DND-41 (cell line): Measurements from ENCODE around the gene SCGB1C1.

ENCODE experiments used
- EZH2 ChIP-seq: IDR thresholded peaks from 3 replicates; pipeline ENCODE4 v1.6.1; 2012; ENCODE audit warnings: borderline replicate concordance, low read depth, mild to moderate bottlenecking, moderate library complexity, low read length, inconsistent platforms; ENCODE audit not compliant: severe bottlenecking
- TF ChIP-seq, protein P1 (sequence below): IDR thresholded peaks from 2 replicates; pipeline ENCODE4 v1.5.1; 2012; ENCODE audit warnings: borderline replicate concordance, low read length, moderate library complexity, mild to moderate bottlenecking; ENCODE audit not compliant: poor library complexity, severe bottlenecking; ENCODE audit errors: extremely low read depth

DNA sequence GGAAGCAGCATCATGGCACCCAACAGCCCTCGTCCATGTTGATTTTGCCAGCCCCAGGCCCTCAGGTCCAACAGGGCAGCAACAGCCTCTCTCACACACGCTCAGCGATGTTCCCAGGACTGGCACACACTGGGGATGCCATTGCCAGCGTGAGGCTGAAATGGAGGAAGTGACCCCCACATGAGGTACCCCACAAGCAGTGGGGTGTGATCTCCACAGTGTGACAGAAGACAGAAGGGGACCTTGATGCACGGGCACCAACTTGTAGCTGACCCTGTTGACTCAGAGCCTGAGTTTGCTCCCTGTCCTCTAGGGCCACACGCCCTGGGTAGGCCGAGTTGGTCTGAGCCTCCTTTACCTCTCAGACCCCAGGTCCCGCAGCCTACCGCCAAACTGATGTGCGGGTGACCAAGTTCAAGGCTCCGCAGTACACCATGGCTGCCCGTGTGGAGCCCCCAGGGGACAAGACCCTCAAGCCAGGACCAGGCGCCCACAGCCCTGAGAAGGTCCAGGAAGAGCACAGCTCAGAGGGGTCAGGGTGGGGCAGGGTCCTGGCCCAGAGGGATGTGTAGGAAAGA is 6.2 kb downstream of the SCGB1C1 start:
- TF ChIP-seq, protein P1, sequence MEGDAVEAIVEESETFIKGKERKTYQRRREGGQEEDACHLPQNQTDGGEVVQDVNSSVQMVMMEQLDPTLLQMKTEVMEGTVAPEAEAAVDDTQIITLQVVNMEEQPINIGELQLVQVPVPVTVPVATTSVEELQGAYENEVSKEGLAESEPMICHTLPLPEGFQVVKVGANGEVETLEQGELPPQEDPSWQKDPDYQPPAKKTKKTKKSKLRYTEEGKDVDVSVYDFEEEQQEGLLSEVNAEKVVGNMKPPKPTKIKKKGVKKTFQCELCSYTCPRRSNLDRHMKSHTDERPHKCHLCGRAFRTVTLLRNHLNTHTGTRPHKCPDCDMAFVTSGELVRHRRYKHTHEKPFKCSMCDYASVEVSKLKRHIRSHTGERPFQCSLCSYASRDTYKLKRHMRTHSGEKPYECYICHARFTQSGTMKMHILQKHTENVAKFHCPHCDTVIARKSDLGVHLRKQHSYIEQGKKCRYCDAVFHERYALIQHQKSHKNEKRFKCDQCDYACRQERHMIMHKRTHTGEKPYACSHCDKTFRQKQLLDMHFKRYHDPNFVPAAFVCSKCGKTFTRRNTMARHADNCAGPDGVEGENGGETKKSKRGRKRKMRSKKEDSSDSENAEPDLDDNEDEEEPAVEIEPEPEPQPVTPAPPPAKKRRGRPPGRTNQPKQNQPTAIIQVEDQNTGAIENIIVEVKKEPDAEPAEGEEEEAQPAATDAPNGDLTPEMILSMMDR = no peak
- TF ChIP-seq EZH2 = no peak
